SK-N-SH (cell line): ENCODE data around the gene PSMG4. TPM values are rescaled to one million over a fixed set of nuclear protein-coding genes. Genes with fewer than 3 reads are reported as not detected.

Experiments used
- CTCF ChIA-PET: fragments of 300-600, 350-600 bp; formaldehyde crosslinking; extraction: SDS; loops from one replicate; lab custom pipeline; 2021; lab: Yijun Ruan, JAX
- POLR2A ChIA-PET: fragments of 350-600 bp; sonication (Branson Sonifier 250); formaldehyde crosslinking; extraction: SDS; loops from one replicate; lab custom pipeline; 2020; ENCODE audit warnings: antibody characterized with exemption, inconsistent platforms; lab: Yijun Ruan, JAX
- DNase-seq: peaks from one replicate; pipeline ENCODE4 v3.0.0; 2012
- H2AFZ ChIP-seq: fragments of 200-600 bp; sonication (generic); 2 replicates; pipeline ENCODE4 v1.8.1; 2016; ENCODE audit warnings: antibody characterized with exemption, mild to moderate bottlenecking, low read depth
- H3F3A ChIP-seq: fragments of 200-600 bp; sonication (generic); replicated peaks from 2 replicates; pipeline ENCODE3; 2016; ENCODE audit warnings: antibody characterized with exemption, mild to moderate bottlenecking; ENCODE audit not compliant: insufficient read depth
- H3K27ac ChIP-seq, 2 experiments: fragments of 200-500 bp in 1 of 2; fragments of 200-600 bp in 1 of 2; sonication (Bioruptor generic) in 1 of 2; sonication (generic), shearing (Covaris generic) in 1 of 2; 2 replicates each; pipeline versions ENCODE4 v1.5.1 to v1.6.1; 2014 to 2016; ENCODE audit warnings: low read depth in 2 of 2, inconsistent platforms in 1 of 2, low read length in 1 of 2, mild to moderate bottlenecking in 1 of 2, mixed read lengths in 1 of 2
- H3K27me3 ChIP-seq: fragments of 200-600 bp; sonication (generic), shearing (Covaris generic); 2 replicates; pipeline ENCODE4 v1.6.1; 2016; ENCODE audit warnings: mixed run types; ENCODE audit not compliant: insufficient read depth
- H3K36me3 ChIP-seq, 2 experiments: fragments of 200-500 bp in 1 of 2; fragments of 200-600 bp in 1 of 2; sonication (Bioruptor generic) in 1 of 2; sonication (generic) in 1 of 2; replicated peaks in 1 of 2; 2 replicates each; pipeline versions ENCODE3 to v1.5.1; 2014 to 2016; ENCODE audit warnings: low read length in 1 of 2, mild to moderate bottlenecking in 1 of 2; ENCODE audit not compliant: insufficient read depth in 2 of 2, control insufficient read depth in 1 of 2
- H3K4me1 ChIP-seq, 2 experiments: fragments of 200-500 bp in 1 of 2; fragments of 200-600 bp in 1 of 2; sonication (Bioruptor generic) in 1 of 2; sonication (generic), shearing (Covaris generic) in 1 of 2; 2 replicates each; pipeline versions ENCODE4 v1.5.1 to v1.6.1; 2014 to 2016; ENCODE audit warnings: low read depth in 1 of 2, low read length in 1 of 2, mixed run types in 1 of 2; ENCODE audit not compliant: insufficient read depth in 2 of 2, control insufficient read depth in 1 of 2
- H3K4me2 ChIP-seq: fragments of 200-600 bp; sonication (generic), shearing (Covaris generic); 2 replicates; pipeline ENCODE4 v1.6.1; 2017; ENCODE audit warnings: mixed run types
- H3K4me3 ChIP-seq, 2 experiments: fragments of 200-500 bp in 1 of 2; fragments of 200-600 bp in 1 of 2; sonication (Bioruptor generic) in 1 of 2; sonication (generic), shearing (Covaris generic) in 1 of 2; 2 replicates each; pipeline versions ENCODE4 v1.5.1 to v1.8.1; 2014 to 2016; ENCODE audit warnings: low read depth in 2 of 2, inconsistent platforms in 1 of 2, low read length in 1 of 2, mild to moderate bottlenecking in 1 of 2, mixed read lengths in 1 of 2, moderate library complexity in 1 of 2
- H3K79me2 ChIP-seq: fragments of 200-600 bp; sonication (generic); 2 replicates; pipeline ENCODE4 v1.8.1; 2017; ENCODE audit warnings: mild to moderate bottlenecking; ENCODE audit not compliant: insufficient read depth
- H3K9ac ChIP-seq: fragments of 200-600 bp; sonication (generic); 2 replicates; pipeline ENCODE4 v1.6.1; 2017; ENCODE audit warnings: mixed run types
- H3K9me2 ChIP-seq: fragments of 200-600 bp; sonication (generic); 2 replicates; pipeline ENCODE4 v1.6.1; 2017; ENCODE audit warnings: mixed run types
- H3K9me3 ChIP-seq: fragments of 200-600 bp; sonication (generic); 2 replicates; pipeline ENCODE4 v1.6.1; 2017; ENCODE audit warnings: mixed run types, mild to moderate bottlenecking, moderate library complexity
- H4K20me1 ChIP-seq: fragments of 200-600 bp; sonication (generic); 2 replicates; pipeline ENCODE4 v1.6.1; 2017; ENCODE audit warnings: mild to moderate bottlenecking, mixed run types; ENCODE audit not compliant: insufficient read depth
- CHD2 ChIP-seq: fragments of 150-350 bp; IDR thresholded peaks from 2 replicates; pipeline ENCODE4 v1.6.1; 2018; ENCODE audit warnings: low read length; ENCODE audit not compliant: partially characterized antibody
- ELF1 ChIP-seq: IDR thresholded peaks from 2 replicates; pipeline ENCODE4 v1.4.0; 2012
- FOXJ3 ChIP-seq: sonication (generic); formaldehyde crosslinking; IDR thresholded peaks from 2 replicates; pipeline ENCODE4 v1.5.1; 2020; ENCODE audit warnings: mild to moderate bottlenecking, missing genetic modification reagents
- GABPA ChIP-seq: IDR thresholded peaks from 2 replicates; pipeline ENCODE4 v1.4.0; 2012; ENCODE audit warnings: low read depth, mild to moderate bottlenecking
- JUND ChIP-seq: IDR thresholded peaks from 2 replicates; pipeline ENCODE4 v1.4.0; 2012
- MAX ChIP-seq: IDR thresholded peaks from 2 replicates; pipeline ENCODE4 v1.4.0; 2012; ENCODE audit warnings: low read depth
- MXI1 ChIP-seq: IDR thresholded peaks from 2 replicates; pipeline ENCODE4 v1.6.1; 2012; ENCODE audit warnings: mild to moderate bottlenecking, low read depth, low read length, improper control_type of control experiment
- NRF1 ChIP-seq: IDR thresholded peaks from 2 replicates; pipeline ENCODE4 v1.6.1; 2012; ENCODE audit warnings: low read depth, mild to moderate bottlenecking, low read length
- PBX3 ChIP-seq: IDR thresholded peaks from 2 replicates; pipeline ENCODE4; 2012
- POLR2AphosphoS5 ChIP-seq: IDR thresholded peaks from 2 replicates; pipeline ENCODE4 v1.6.1; 2012; ENCODE audit warnings: low read depth, low read length
- RFX5 ChIP-seq: IDR thresholded peaks from 2 replicates; pipeline ENCODE4 v1.6.1; 2012; ENCODE audit warnings: mild to moderate bottlenecking, improper control_type of control experiment, low read length
- RXRA ChIP-seq: IDR thresholded peaks from 2 replicates; pipeline ENCODE4 v1.4.0; 2012; ENCODE audit warnings: low read depth, mild to moderate bottlenecking, borderline replicate concordance
- SMC3 ChIP-seq: IDR thresholded peaks from 2 replicates; pipeline ENCODE4 v1.6.1; 2012; ENCODE audit warnings: low read depth, low read length, improper control_type of control experiment
- TAF1 ChIP-seq: IDR thresholded peaks from 2 replicates; pipeline ENCODE4 v1.6.1; 2012; ENCODE audit warnings: low read depth, mild to moderate bottlenecking, low read length, moderate library complexity, borderline replicate concordance
- TCF12 ChIP-seq: IDR thresholded peaks from 2 replicates; pipeline ENCODE4 v1.4.0; 2012
- TEAD4 ChIP-seq: IDR thresholded peaks from 2 replicates; pipeline ENCODE4 v1.4.0; 2012; ENCODE audit warnings: mild to moderate bottlenecking, borderline replicate concordance; ENCODE audit not compliant: insufficient read depth
- USF2 ChIP-seq: fragments of 150-350 bp; IDR thresholded peaks from 2 replicates; pipeline ENCODE4 v1.6.1; 2017; ENCODE audit warnings: antibody characterized with exemption, low read length, low read depth, borderline replicate concordance
- WGBS: methylation state at CpG from one replicate; pipeline ENCODE4 v1.1.6; 2017; ENCODE audit warnings: low lambda C conversion rate; 5-methylcytosine and 5-hydroxymethylcytosine counted together
- polyA plus RNA-seq, 3 experiments: library from polyadenylated mRNA; depleted of rRNA; stranded (reverse); fragments of >200 nt; gene quantifications; 2 replicates each; pipeline ENCODE4 v1.2.3, GENCODE V29; 2012

Gene PSMG4
- polyA plus RNA-seq, 1 of the 3 experiments (the other 2 are of a cell fraction), result 61.3 TPM

DNA sequence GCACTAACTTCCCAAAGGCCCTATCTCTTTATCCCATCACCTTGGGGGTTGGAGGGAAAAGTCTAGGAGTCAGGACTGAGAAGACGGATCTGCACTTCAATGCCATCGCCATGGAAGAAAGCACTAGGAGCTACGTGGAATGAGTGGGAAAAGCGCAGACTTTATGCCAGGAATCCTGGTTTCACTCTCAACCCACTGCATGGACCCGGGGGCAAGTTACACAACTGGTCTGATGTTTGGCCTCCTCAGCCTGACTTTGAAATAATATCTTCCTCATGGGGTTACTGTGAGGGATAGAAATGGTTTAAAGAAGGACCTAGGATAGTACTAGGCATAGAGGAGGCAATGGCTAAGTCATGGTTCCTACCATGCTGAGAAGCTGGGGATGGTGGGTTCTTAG lies 13.5 kb upstream of the PSMG4 start:
- Histone ChIP-seq H2AFZ (no peak overlapping the region), H3K9ac (no peak overlapping the region), H3F3A (peaks cover 16% of the 10 kb centered on the region), H3K9me2 (no peaks in the 10 kb centered on the region), H3K36me3 (no peaks in the 10 kb centered on the region), H3K4me1 (peaks cover 10 to 14% of the 10 kb centered on the region in 2 experiments; a peak in 3 of 4 replicates), H3K9me3 (no peaks in the 10 kb centered on the region), H3K27me3 (no peaks in the 10 kb centered on the region), H3K4me2 (no peak overlapping the region)
- POLR2A ChIA-PET, result interaction anchor here (1.6 kb wide), 1 partner anchor 15 kb away, joined by 3 read pairs; no protein-coding TSS in a partner anchor
- WGBS, result 94% methylated on average over 5 of the region's 5 CpGs
- TF ChIP-seq RFX5, result no peak
- no peak for TF ChIP-seq ELF1
- TF ChIP-seq RXRA, result no peak
- no peak for TF ChIP-seq TEAD4
- no peak for TF ChIP-seq PBX3
- no peak for TF ChIP-seq USF2
- TF ChIP-seq GABPA, result no peak
- TF ChIP-seq TCF12, result no peak
- TF ChIP-seq NRF1, result no peak
- TF ChIP-seq POLR2AphosphoS5, result no peak
- no peak for TF ChIP-seq CHD2
- no peak for TF ChIP-seq JUND
- no peak for TF ChIP-seq MXI1
- no peak for TF ChIP-seq SMC3
- no peak for TF ChIP-seq MAX
- no peak for TF ChIP-seq FOXJ3 (CRISPR knock-in tag)
- no peak for TF ChIP-seq TAF1
- TF ChIP-seq, all 33 proteins: peak for 0
- Histone ChIP-seq H3K79me2 (no peaks in the 10 kb centered on the region), H4K20me1 (no peaks in the 10 kb centered on the region), H3K27ac (no peak overlapping the region), H3K4me3 (no peak overlapping the region)
- DNase-seq, result no peak
- CTCF ChIA-PET, result interaction anchor here (2.2 to 3.8 kb wide), 2 partner anchors 9 to 14 kb away, joined by 9 to 25 read pairs; no protein-coding TSS in a partner anchor
